Stimulated activated memory B cell treated with anti-CD40 and anti-IgM and Interleukin-4, amounts not matched to agents 10 μg/mL and 1 μg/mL and 100 μg/mL, for 72 hours (primary cell): ENCODE results near the gene MGAT3.

ENCODE experiments used
- ATAC-seq: fragments of 150-1000 bp; cut with Tn5 transposase; 2 replicates; pipeline ENCODE4 v1.10.0; 2021
- H3K27ac Mint-ChIP-seq: one replicate; pipeline ENCODE4 v1.8.0; 2022; ENCODE audit warnings: mild to moderate bottlenecking, mixed read lengths
- H3K27me3 Mint-ChIP-seq: one replicate; pipeline ENCODE4 v1.8.0; 2022; ENCODE audit warnings: mixed read lengths
- H3K36me3 Mint-ChIP-seq: one replicate; pipeline ENCODE4 v1.8.0; 2022; ENCODE audit warnings: mixed read lengths
- H3K4me1 Mint-ChIP-seq: one replicate; pipeline ENCODE4 v1.8.0; 2022; ENCODE audit warnings: mixed read lengths
- H3K4me3 Mint-ChIP-seq: one replicate; pipeline ENCODE4 v1.8.0; 2022; ENCODE audit warnings: mild to moderate bottlenecking, moderate library complexity, mixed read lengths
- H3K9me3 Mint-ChIP-seq: one replicate; pipeline ENCODE4 v1.8.0; 2022; ENCODE audit warnings: mixed read lengths

Gene MGAT3

DNA sequence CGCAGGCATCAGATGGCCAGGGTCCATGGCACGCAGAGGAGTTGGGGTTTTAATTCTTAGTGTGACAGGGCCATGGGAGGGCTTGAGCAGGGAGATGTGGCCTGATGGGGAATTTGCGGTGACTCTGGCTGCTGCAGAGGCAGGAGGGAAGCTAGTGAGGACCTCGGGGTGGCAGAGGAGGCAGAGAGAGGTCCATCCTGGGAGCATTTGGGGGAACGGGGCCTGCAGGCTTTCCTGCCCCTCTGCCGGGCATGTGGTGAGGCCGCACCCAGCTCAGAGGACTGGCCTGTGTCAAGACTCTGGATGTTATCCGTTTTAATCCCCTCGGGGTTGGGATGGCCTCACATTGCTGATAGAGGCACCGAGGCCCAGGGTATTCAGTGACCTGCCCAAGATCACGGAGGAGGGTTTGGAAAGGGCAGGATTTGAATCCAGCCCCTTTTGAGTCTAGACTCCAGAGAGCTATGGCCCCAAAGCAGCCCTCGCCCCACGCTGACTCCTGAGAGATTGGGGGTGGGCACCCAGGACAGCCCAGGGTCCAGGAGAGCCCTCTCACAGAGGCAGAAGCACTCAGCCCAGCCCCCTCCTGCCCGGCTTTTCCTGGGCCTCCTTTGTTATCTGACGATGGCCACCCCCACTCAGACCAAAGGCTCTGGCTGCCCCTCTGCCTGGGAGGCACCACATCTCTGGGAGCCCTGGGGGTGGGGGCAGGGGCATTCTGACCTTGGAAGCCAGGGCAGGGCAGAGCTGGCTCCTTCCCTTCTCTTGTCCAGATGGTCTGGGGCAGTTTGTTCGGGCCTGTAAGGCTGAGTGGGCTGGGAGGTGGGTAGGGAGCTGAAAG is 13.9 kb downstream of the MGAT3 start:
- no peaks in the 10 kb centered on the region for H3K27me3 Mint-ChIP-seq
- peaks cover 85% of the 10 kb centered on the region for H3K4me1 Mint-ChIP-seq
- H3K9me3 Mint-ChIP-seq = no peaks in the 10 kb centered on the region
- H3K36me3 Mint-ChIP-seq = no peaks in the 10 kb centered on the region
- H3K4me3 Mint-ChIP-seq = no peak overlapping the region
- peak overlapping the region; percentile 97 for H3K27ac Mint-ChIP-seq
- no peak for ATAC-seq

- Mint-ChIP-seq H3K27me3 (no peaks in the 10 kb centered on the region), H3K4me3 (peak overlapping the region; percentile 53), H3K36me3 (no peaks in the 10 kb centered on the region), H3K9me3 (no peaks in the 10 kb centered on the region), H3K27ac (peak overlapping the region; percentile 97), H3K4me1 (peaks cover 76% of the 10 kb centered on the region)
- peak; percentile 82 for ATAC-seq
Measured at GRCh38 chr22:39471381-39472141, 14.7 kb downstream of the MGAT3 start.

GRCh38 chr22:39472570-39473556 is 16.1 kb downstream of the MGAT3 start:
- Mint-ChIP-seq H3K4me3 (peak overlapping the region; percentile 49), H3K27me3 (no peaks in the 10 kb centered on the region), H3K27ac (peak overlapping the region; percentile 97), H3K9me3 (no peaks in the 10 kb centered on the region), H3K4me1 (peaks cover 63% of the 10 kb centered on the region), H3K36me3 (peaks cover 12% of the 10 kb centered on the region)
- ATAC-seq = peak; percentile 68

DNA sequence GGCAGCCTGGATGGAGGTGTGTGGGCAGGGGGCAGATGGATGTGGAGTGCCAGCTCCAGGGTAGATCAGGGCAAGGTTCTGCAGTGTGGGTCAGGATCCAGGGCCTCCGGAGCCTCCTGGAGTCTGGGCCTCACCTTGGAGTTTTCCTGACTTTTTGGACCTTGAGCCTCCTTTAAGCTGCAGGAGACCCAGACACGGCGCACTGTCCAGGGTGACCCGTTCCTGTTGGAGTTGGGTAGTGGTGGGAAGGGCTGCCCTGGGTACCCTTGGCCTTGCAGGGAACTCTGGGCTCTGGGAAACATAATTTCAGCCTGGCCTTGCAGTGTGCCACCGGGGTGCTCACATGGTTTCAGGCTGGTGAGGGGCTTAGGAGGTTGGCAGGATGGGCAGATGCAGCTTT is 17.0 kb downstream of the MGAT3 start:
- Mint-ChIP-seq H3K4me1 (peaks cover 53% of the 10 kb centered on the region), H3K4me3 (no peak overlapping the region), H3K27me3 (no peaks in the 10 kb centered on the region), H3K9me3 (no peaks in the 10 kb centered on the region), H3K36me3 (peaks cover 13% of the 10 kb centered on the region), H3K27ac (peak overlapping the region; percentile 97)
- no peak for ATAC-seq

- H3K36me3 Mint-ChIP-seq = peaks cover 13% of the 10 kb centered on the region
- H3K4me3 Mint-ChIP-seq = no peak overlapping the region
- no peaks in the 10 kb centered on the region for H3K27me3 Mint-ChIP-seq
- no peaks in the 10 kb centered on the region for H3K9me3 Mint-ChIP-seq
- no peak for ATAC-seq
- H3K27ac Mint-ChIP-seq = peak overlapping the region; percentile 97
- H3K4me1 Mint-ChIP-seq = peaks cover 50% of the 10 kb centered on the region
Measured at GRCh38 chr22:39474351-39475111, 17.7 kb downstream of the MGAT3 start.

DNA sequence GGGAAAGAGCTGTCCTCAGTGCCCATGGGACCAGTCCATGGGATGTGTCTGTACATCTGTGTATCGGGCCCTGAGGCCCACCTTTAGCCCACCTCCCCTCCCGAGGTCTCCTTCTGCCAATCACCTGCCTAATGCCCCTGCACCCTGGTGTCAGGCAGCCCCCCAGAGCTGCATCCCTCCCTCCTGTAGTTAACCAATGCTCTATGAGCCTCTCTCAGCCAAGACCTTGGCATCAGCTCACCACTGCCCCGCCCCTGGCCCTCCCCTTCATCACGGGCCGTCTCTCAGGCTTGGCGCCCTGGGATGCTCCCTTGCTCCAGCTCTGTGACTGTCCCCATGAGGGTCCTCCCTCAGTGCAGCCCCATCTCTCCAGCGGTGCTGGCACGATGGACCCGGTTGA is 18.5 kb downstream of the MGAT3 start:
- Mint-ChIP-seq H3K36me3 (peaks cover 13% of the 10 kb centered on the region), H3K4me3 (no peak overlapping the region), H3K27me3 (no peaks in the 10 kb centered on the region), H3K4me1 (peaks cover 49% of the 10 kb centered on the region), H3K9me3 (no peaks in the 10 kb centered on the region), H3K27ac (peak overlapping the region; percentile 19)
- ATAC-seq = no peak

- H3K27ac Mint-ChIP-seq = peak overlapping the region; percentile 19
- no peaks in the 10 kb centered on the region for H3K9me3 Mint-ChIP-seq
- ATAC-seq = no peak
- H3K4me3 Mint-ChIP-seq = no peak overlapping the region
- H3K36me3 Mint-ChIP-seq = peaks cover 15% of the 10 kb centered on the region
- H3K27me3 Mint-ChIP-seq = no peaks in the 10 kb centered on the region
- peaks cover 43% of the 10 kb centered on the region for H3K4me1 Mint-ChIP-seq
Measured at GRCh38 chr22:39475902-39476301, 19.1 kb downstream of the MGAT3 start.

DNA sequence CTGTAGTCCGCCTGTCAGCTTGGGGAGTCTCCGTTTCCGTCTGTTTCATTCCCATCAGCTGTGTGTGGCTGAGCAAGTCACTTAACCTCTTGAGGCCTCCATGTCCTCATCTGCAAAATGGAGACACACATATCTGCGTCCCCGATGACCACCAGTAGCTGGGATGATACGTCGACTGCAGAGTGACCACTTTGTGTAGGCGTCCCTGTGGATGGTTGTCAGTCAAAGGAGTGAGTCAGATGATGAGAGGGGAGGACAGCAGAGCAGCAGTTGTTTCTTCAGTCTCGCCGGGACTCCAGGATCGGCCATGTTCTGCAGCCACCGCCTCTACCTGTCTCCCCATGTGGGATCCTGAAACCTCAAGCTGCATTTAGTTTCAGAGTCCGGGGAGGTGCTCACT is 19.9 kb downstream of the MGAT3 start:
- Mint-ChIP-seq H3K27ac (no peak overlapping the region), H3K9me3 (no peaks in the 10 kb centered on the region)

GRCh38 chr22:39477542-39477941 is 20.7 kb downstream of the MGAT3 start:
- Mint-ChIP-seq H3K9me3 (no peaks in the 10 kb centered on the region), H3K27ac (no peak overlapping the region), H3K36me3 (peaks cover 20% of the 10 kb centered on the region), H3K27me3 (no peaks in the 10 kb centered on the region), H3K4me1 (peaks cover 27% of the 10 kb centered on the region), H3K4me3 (no peak overlapping the region)
- no peak for ATAC-seq

More for the DNA sequence above, 19.9 kb downstream of the MGAT3 start:
- H3K4me1 Mint-ChIP-seq = peaks cover 36% of the 10 kb centered on the region
- H3K36me3 Mint-ChIP-seq = peaks cover 20% of the 10 kb centered on the region
- no peak for ATAC-seq
- no peak overlapping the region for H3K4me3 Mint-ChIP-seq
- no peaks in the 10 kb centered on the region for H3K27me3 Mint-ChIP-seq

- no peak overlapping the region for H3K27ac Mint-ChIP-seq
- no peak for ATAC-seq
- no peaks in the 10 kb centered on the region for H3K27me3 Mint-ChIP-seq
Measured at GRCh38 chr22:39478441-39478850, 21.6 kb downstream of the MGAT3 start.

DNA sequence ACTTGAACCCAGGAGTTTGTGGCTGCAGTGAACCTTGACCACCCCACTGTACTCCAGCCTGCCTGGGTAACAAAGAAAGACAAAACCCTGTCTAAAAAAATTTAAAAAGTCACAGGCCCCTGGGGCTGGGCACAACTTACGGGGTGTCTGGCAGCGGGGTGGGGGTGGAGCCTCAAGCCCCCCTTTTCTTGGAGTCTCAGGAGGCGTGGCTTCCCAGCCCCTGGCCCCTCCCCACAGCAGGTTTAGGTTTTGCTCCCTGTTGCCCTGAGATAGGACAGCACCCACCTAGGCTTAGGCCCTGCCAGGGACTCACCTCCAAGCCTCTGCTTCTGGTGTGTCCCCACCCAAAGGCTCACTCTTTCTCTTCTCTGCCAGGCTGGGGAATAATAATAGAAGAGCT is 22.4 kb downstream of the MGAT3 start:
- H3K27ac Mint-ChIP-seq = no peak overlapping the region
- no peaks in the 10 kb centered on the region for H3K27me3 Mint-ChIP-seq
- no peak for ATAC-seq
- peaks cover 11% of the 10 kb centered on the region for H3K4me1 Mint-ChIP-seq
- H3K36me3 Mint-ChIP-seq = peaks cover 20% of the 10 kb centered on the region
- H3K9me3 Mint-ChIP-seq = no peaks in the 10 kb centered on the region
- no peak overlapping the region for H3K4me3 Mint-ChIP-seq

More at GRCh38 chr22:39478441-39478850, 21.6 kb downstream of the MGAT3 start:
- H3K36me3 Mint-ChIP-seq = peaks cover 20% of the 10 kb centered on the region
- peaks cover 18% of the 10 kb centered on the region for H3K4me1 Mint-ChIP-seq
- H3K9me3 Mint-ChIP-seq = no peaks in the 10 kb centered on the region
- H3K4me3 Mint-ChIP-seq = no peak overlapping the region

- Mint-ChIP-seq H3K9me3 (no peaks in the 10 kb centered on the region), H3K27ac (no peak overlapping the region), H3K4me3 (no peak overlapping the region), H3K4me1 (peaks cover 11% of the 10 kb centered on the region), H3K36me3 (peaks cover 20% of the 10 kb centered on the region), H3K27me3 (no peaks in the 10 kb centered on the region)
- no peak for ATAC-seq
Measured at GRCh38 chr22:39480557-39480956, 23.7 kb downstream of the MGAT3 start.

DNA sequence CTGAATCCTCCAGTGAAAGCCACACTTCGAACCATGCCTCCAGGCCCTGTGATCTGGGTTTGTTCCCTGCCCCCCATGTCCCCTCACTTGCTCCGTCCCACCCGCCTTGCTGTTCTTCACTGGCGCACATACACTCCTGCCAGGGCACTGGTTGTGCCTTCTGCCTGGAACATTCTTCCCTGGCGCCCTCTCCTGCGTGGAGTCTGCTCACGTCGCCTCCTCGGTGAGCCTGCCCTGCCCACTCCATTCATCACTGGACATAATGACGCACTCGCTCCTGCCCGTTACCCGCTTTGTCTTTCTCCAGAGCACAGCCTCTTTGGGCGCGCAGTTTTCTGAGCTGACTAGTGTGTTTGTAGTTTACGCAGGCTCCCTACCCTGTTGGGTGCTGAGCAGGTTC is 24.2 kb downstream of the MGAT3 start:
- Mint-ChIP-seq H3K27me3 (no peaks in the 10 kb centered on the region), H3K4me1 (peaks cover 11% of the 10 kb centered on the region), H3K36me3 (peaks cover 20% of the 10 kb centered on the region), H3K9me3 (no peaks in the 10 kb centered on the region), H3K4me3 (no peak overlapping the region), H3K27ac (no peak overlapping the region)
- no peak for ATAC-seq

GRCh38 chr22:39481595-39481994 is 24.8 kb downstream of the MGAT3 start:
- Mint-ChIP-seq H3K4me1 (peaks cover 11% of the 10 kb centered on the region), H3K4me3 (no peak overlapping the region), H3K36me3 (peaks cover 20% of the 10 kb centered on the region), H3K27ac (no peak overlapping the region), H3K9me3 (no peaks in the 10 kb centered on the region), H3K27me3 (no peaks in the 10 kb centered on the region)
- ATAC-seq = no peak
